ENCODE measurements around the gene MARS2.

DNA sequence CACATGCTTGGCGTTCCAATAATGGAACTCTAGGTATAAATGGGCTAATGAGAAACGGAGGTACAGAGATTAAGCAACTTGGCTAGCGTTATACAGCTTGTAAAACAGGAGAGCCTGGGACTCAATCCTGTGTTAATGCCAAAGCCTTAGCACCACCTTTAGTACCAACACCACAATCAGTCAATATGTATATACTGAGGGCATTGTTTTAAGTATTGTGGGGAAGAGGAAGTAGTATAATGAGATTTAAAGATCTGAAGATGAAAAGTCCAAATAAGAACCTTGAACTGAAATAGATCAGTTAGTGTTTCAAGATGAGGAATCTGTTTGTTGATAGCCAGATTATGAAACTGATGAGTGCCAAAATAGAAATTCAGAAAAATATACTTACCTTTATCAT, 8.1 kb downstream of the MARS2 start:
- TF ChIP-seq, protein P1, sequence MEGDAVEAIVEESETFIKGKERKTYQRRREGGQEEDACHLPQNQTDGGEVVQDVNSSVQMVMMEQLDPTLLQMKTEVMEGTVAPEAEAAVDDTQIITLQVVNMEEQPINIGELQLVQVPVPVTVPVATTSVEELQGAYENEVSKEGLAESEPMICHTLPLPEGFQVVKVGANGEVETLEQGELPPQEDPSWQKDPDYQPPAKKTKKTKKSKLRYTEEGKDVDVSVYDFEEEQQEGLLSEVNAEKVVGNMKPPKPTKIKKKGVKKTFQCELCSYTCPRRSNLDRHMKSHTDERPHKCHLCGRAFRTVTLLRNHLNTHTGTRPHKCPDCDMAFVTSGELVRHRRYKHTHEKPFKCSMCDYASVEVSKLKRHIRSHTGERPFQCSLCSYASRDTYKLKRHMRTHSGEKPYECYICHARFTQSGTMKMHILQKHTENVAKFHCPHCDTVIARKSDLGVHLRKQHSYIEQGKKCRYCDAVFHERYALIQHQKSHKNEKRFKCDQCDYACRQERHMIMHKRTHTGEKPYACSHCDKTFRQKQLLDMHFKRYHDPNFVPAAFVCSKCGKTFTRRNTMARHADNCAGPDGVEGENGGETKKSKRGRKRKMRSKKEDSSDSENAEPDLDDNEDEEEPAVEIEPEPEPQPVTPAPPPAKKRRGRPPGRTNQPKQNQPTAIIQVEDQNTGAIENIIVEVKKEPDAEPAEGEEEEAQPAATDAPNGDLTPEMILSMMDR (IDR thresholded peaks at IDR 0.05): no peak
- no peak for TF ChIP-seq POLR2A (IDR thresholded peaks at IDR 0.05)
